SK-N-SH (cell line): Measurements from ENCODE around the gene PERCC1. TPM values are rescaled to one million over a fixed set of nuclear protein-coding genes. Genes with fewer than 3 reads are reported as not detected.

Experiments used
- CTCF ChIA-PET: fragments of 300-600, 350-600 bp; formaldehyde crosslinking; extraction: SDS; loops from one replicate; lab custom pipeline; 2021; lab: Yijun Ruan, JAX
- POLR2A ChIA-PET: fragments of 350-600 bp; sonication (Branson Sonifier 250); formaldehyde crosslinking; extraction: SDS; loops from one replicate; lab custom pipeline; 2020; ENCODE audit warnings: antibody characterized with exemption, inconsistent platforms; lab: Yijun Ruan, JAX
- DNase-seq: peaks from one replicate; pipeline ENCODE4 v3.0.0; 2012
- H2AFZ ChIP-seq: fragments of 200-600 bp; sonication (generic); 2 replicates; pipeline ENCODE4 v1.8.1; 2016; ENCODE audit warnings: antibody characterized with exemption, mild to moderate bottlenecking, low read depth
- H3F3A ChIP-seq: fragments of 200-600 bp; sonication (generic); replicated peaks from 2 replicates; pipeline ENCODE3; 2016; ENCODE audit warnings: antibody characterized with exemption, mild to moderate bottlenecking; ENCODE audit not compliant: insufficient read depth
- H3K27ac ChIP-seq, 2 experiments: fragments of 200-500 bp in 1 of 2; fragments of 200-600 bp in 1 of 2; sonication (Bioruptor generic) in 1 of 2; sonication (generic), shearing (Covaris generic) in 1 of 2; 2 replicates each; pipeline versions ENCODE4 v1.5.1 to v1.6.1; 2014 to 2016; ENCODE audit warnings: low read depth in 2 of 2, inconsistent platforms in 1 of 2, low read length in 1 of 2, mild to moderate bottlenecking in 1 of 2, mixed read lengths in 1 of 2
- H3K27me3 ChIP-seq: fragments of 200-600 bp; sonication (generic), shearing (Covaris generic); 2 replicates; pipeline ENCODE4 v1.6.1; 2016; ENCODE audit warnings: mixed run types; ENCODE audit not compliant: insufficient read depth
- H3K36me3 ChIP-seq, 2 experiments: fragments of 200-500 bp in 1 of 2; fragments of 200-600 bp in 1 of 2; sonication (Bioruptor generic) in 1 of 2; sonication (generic) in 1 of 2; replicated peaks in 1 of 2; 2 replicates each; pipeline versions ENCODE3 to v1.5.1; 2014 to 2016; ENCODE audit warnings: low read length in 1 of 2, mild to moderate bottlenecking in 1 of 2; ENCODE audit not compliant: insufficient read depth in 2 of 2, control insufficient read depth in 1 of 2
- H3K4me1 ChIP-seq, 2 experiments: fragments of 200-500 bp in 1 of 2; fragments of 200-600 bp in 1 of 2; sonication (Bioruptor generic) in 1 of 2; sonication (generic), shearing (Covaris generic) in 1 of 2; 2 replicates each; pipeline versions ENCODE4 v1.5.1 to v1.6.1; 2014 to 2016; ENCODE audit warnings: low read depth in 1 of 2, low read length in 1 of 2, mixed run types in 1 of 2; ENCODE audit not compliant: insufficient read depth in 2 of 2, control insufficient read depth in 1 of 2
- H3K4me2 ChIP-seq: fragments of 200-600 bp; sonication (generic), shearing (Covaris generic); 2 replicates; pipeline ENCODE4 v1.6.1; 2017; ENCODE audit warnings: mixed run types
- H3K4me3 ChIP-seq, 2 experiments: fragments of 200-500 bp in 1 of 2; fragments of 200-600 bp in 1 of 2; sonication (Bioruptor generic) in 1 of 2; sonication (generic), shearing (Covaris generic) in 1 of 2; 2 replicates each; pipeline versions ENCODE4 v1.5.1 to v1.8.1; 2014 to 2016; ENCODE audit warnings: low read depth in 2 of 2, inconsistent platforms in 1 of 2, low read length in 1 of 2, mild to moderate bottlenecking in 1 of 2, mixed read lengths in 1 of 2, moderate library complexity in 1 of 2
- H3K79me2 ChIP-seq: fragments of 200-600 bp; sonication (generic); 2 replicates; pipeline ENCODE4 v1.8.1; 2017; ENCODE audit warnings: mild to moderate bottlenecking; ENCODE audit not compliant: insufficient read depth
- H3K9ac ChIP-seq: fragments of 200-600 bp; sonication (generic); 2 replicates; pipeline ENCODE4 v1.6.1; 2017; ENCODE audit warnings: mixed run types
- H3K9me2 ChIP-seq: fragments of 200-600 bp; sonication (generic); 2 replicates; pipeline ENCODE4 v1.6.1; 2017; ENCODE audit warnings: mixed run types
- H3K9me3 ChIP-seq: fragments of 200-600 bp; sonication (generic); 2 replicates; pipeline ENCODE4 v1.6.1; 2017; ENCODE audit warnings: mixed run types, mild to moderate bottlenecking, moderate library complexity
- H4K20me1 ChIP-seq: fragments of 200-600 bp; sonication (generic); 2 replicates; pipeline ENCODE4 v1.6.1; 2017; ENCODE audit warnings: mild to moderate bottlenecking, mixed run types; ENCODE audit not compliant: insufficient read depth
- EP300 ChIP-seq, 2 experiments: IDR thresholded peaks; 2 replicates each; pipeline versions ENCODE4 v1.4.0 to v1.6.1; 2012; ENCODE audit warnings: borderline replicate concordance in 1 of 2, low read depth in 1 of 2, low read length in 1 of 2
- EZH2phosphoT487 ChIP-seq: fragments of 200-600 bp; sonication (generic); IDR thresholded peaks from 2 replicates; pipeline ENCODE4 v1.6.1; 2017; ENCODE audit warnings: low read depth, mixed run types, mild to moderate bottlenecking, antibody characterized with exemption, moderate library complexity, borderline replicate concordance
- FOSL2 ChIP-seq: IDR thresholded peaks from 2 replicates; pipeline ENCODE4 v1.4.0; 2012; ENCODE audit warnings: low read depth, mild to moderate bottlenecking, moderate library complexity, borderline replicate concordance
- GATA2 ChIP-seq: sonication (generic); formaldehyde crosslinking; IDR thresholded peaks from 2 replicates; pipeline ENCODE4 v1.5.0; 2020; ENCODE audit warnings: mild to moderate bottlenecking, missing genetic modification reagents
- MEF2A ChIP-seq: IDR thresholded peaks from 2 replicates; pipeline ENCODE4 v1.4.0; 2012; ENCODE audit warnings: low read depth, borderline replicate concordance
- MXI1 ChIP-seq: IDR thresholded peaks from 2 replicates; pipeline ENCODE4 v1.6.1; 2012; ENCODE audit warnings: mild to moderate bottlenecking, low read depth, low read length, improper control_type of control experiment
- NFIC ChIP-seq: IDR thresholded peaks from 2 replicates; pipeline ENCODE4 v1.4.0; 2012; ENCODE audit warnings: borderline replicate concordance
- NRF1 ChIP-seq: IDR thresholded peaks from 2 replicates; pipeline ENCODE4 v1.6.1; 2012; ENCODE audit warnings: low read depth, mild to moderate bottlenecking, low read length
- POLR2AphosphoS5 ChIP-seq: IDR thresholded peaks from 2 replicates; pipeline ENCODE4 v1.6.1; 2012; ENCODE audit warnings: low read depth, low read length
- RAD21 ChIP-seq: IDR thresholded peaks from 2 replicates; pipeline ENCODE4 v1.6.1; 2012; ENCODE audit warnings: mild to moderate bottlenecking, low read length
- RCOR1 ChIP-seq: fragments of 150-350 bp; IDR thresholded peaks from 2 replicates; pipeline ENCODE4 v1.6.1; 2017; ENCODE audit warnings: antibody characterized with exemption, low read length
- RXRA ChIP-seq: IDR thresholded peaks from 2 replicates; pipeline ENCODE4 v1.4.0; 2012; ENCODE audit warnings: low read depth, mild to moderate bottlenecking, borderline replicate concordance
- SIN3A ChIP-seq: IDR thresholded peaks from 2 replicates; pipeline ENCODE4 v1.6.1; 2012; ENCODE audit warnings: low read depth, mild to moderate bottlenecking, low read length, moderate library complexity, borderline replicate concordance
- SMC3 ChIP-seq: IDR thresholded peaks from 2 replicates; pipeline ENCODE4 v1.6.1; 2012; ENCODE audit warnings: low read depth, low read length, improper control_type of control experiment
- TAF1 ChIP-seq: IDR thresholded peaks from 2 replicates; pipeline ENCODE4 v1.6.1; 2012; ENCODE audit warnings: low read depth, mild to moderate bottlenecking, low read length, moderate library complexity, borderline replicate concordance
- TCF12 ChIP-seq: IDR thresholded peaks from 2 replicates; pipeline ENCODE4 v1.4.0; 2012
- YY1 ChIP-seq: IDR thresholded peaks from 2 replicates; pipeline ENCODE4 v1.4.0; 2012; ENCODE audit warnings: low read depth, mild to moderate bottlenecking
- WGBS: methylation state at CpG from one replicate; pipeline ENCODE4 v1.1.6; 2017; ENCODE audit warnings: low lambda C conversion rate; 5-methylcytosine and 5-hydroxymethylcytosine counted together
- polyA plus RNA-seq, 3 experiments: library from polyadenylated mRNA; depleted of rRNA; stranded (reverse); fragments of >200 nt; gene quantifications; 2 replicates each; pipeline ENCODE4 v1.2.3, GENCODE V29; 2012
- TF ChIP-seq, protein P1 (sequence below): fragments of 150-350 bp; IDR thresholded peaks from 2 replicates; pipeline ENCODE4 v1.6.1; 2016; ENCODE audit warnings: mild to moderate bottlenecking, low read depth, low read length
- TF ChIP-seq, protein P2 (sequence below): IDR thresholded peaks from 2 replicates; pipeline ENCODE4 v1.6.1; 2012; ENCODE audit warnings: mild to moderate bottlenecking, low read depth, low read length, moderate library complexity
- TF ChIP-seq, protein P3 (sequence below): fragments of 150-350 bp; IDR thresholded peaks from 2 replicates; pipeline ENCODE4 v1.6.1; 2017; ENCODE audit warnings: antibody characterized with exemption, low read length, low read depth, borderline replicate concordance

Gene PERCC1
- polyA plus RNA-seq, 1 of the 3 experiments (the other 2 are of a cell fraction): not detected

DNA sequence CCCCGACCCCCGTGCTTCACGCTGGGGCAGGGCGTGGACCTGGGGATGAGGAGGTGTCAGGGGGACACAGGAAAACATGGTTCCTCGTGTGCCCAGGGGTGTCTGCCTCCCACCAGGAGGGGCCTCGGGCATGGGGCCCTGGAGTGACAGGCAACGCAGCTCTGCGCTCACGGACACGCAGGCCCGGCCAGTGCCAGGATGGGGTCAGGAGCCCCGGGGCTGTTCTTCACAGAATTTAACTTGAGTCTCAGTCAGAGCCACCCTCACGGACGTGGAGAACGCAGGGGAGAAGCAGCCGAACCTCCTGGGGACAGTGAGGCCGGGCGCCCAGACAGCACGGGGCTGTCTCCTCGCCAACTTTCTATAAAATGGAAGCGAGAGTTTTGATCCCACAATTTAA, 33.1 kb upstream of the PERCC1 start (continued):
- TF ChIP-seq, protein P1, sequence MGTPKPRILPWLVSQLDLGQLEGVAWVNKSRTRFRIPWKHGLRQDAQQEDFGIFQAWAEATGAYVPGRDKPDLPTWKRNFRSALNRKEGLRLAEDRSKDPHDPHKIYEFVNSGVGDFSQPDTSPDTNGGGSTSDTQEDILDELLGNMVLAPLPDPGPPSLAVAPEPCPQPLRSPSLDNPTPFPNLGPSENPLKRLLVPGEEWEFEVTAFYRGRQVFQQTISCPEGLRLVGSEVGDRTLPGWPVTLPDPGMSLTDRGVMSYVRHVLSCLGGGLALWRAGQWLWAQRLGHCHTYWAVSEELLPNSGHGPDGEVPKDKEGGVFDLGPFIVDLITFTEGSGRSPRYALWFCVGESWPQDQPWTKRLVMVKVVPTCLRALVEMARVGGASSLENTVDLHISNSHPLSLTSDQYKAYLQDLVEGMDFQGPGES: no peak
- TF ChIP-seq, protein P2, sequence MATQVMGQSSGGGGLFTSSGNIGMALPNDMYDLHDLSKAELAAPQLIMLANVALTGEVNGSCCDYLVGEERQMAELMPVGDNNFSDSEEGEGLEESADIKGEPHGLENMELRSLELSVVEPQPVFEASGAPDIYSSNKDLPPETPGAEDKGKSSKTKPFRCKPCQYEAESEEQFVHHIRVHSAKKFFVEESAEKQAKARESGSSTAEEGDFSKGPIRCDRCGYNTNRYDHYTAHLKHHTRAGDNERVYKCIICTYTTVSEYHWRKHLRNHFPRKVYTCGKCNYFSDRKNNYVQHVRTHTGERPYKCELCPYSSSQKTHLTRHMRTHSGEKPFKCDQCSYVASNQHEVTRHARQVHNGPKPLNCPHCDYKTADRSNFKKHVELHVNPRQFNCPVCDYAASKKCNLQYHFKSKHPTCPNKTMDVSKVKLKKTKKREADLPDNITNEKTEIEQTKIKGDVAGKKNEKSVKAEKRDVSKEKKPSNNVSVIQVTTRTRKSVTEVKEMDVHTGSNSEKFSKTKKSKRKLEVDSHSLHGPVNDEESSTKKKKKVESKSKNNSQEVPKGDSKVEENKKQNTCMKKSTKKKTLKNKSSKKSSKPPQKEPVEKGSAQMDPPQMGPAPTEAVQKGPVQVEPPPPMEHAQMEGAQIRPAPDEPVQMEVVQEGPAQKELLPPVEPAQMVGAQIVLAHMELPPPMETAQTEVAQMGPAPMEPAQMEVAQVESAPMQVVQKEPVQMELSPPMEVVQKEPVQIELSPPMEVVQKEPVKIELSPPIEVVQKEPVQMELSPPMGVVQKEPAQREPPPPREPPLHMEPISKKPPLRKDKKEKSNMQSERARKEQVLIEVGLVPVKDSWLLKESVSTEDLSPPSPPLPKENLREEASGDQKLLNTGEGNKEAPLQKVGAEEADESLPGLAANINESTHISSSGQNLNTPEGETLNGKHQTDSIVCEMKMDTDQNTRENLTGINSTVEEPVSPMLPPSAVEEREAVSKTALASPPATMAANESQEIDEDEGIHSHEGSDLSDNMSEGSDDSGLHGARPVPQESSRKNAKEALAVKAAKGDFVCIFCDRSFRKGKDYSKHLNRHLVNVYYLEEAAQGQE: no peak

DNA sequence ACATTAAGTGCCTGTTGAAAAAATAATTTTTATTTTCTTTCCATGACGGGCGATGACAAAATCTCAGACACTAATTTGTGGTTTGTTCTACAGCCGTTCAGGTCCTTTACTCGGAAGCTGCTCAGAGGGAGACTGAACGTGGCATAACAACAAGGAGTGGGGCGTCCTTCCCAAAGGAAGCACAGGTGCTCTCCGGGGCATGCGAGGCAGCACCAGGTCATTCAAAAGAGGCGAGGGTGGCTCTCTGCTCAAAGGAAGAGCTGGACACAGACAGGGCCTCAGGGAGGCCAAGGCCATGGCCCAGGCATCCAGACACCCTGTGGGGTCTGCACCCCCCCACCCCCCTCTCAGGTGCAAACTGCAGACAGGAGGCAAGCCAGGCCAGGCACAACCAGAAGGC, 32.5 kb upstream of the PERCC1 start:
- H2AFZ ChIP-seq: no peak overlapping the region
- no peak overlapping the region for H3K9ac ChIP-seq
- H3K4me3 ChIP-seq: no peak overlapping the region
- no peaks in the 10 kb centered on the region for H3K9me2 ChIP-seq
- no peaks in the 10 kb centered on the region for H3K79me2 ChIP-seq
- H4K20me1 ChIP-seq: no peaks in the 10 kb centered on the region
- no peak overlapping the region for H3K27ac ChIP-seq
- WGBS: 95% methylated on average over 9 of the region's 9 CpGs
- ChIA-PET POLR2A (no interaction called here), CTCF (no interaction called here)
- DNase-seq: peak; percentile 20
- no peaks in the 10 kb centered on the region for H3K4me1 ChIP-seq
- H3K9me3 ChIP-seq: no peaks in the 10 kb centered on the region
- H3K4me2 ChIP-seq: no peak overlapping the region
- H3K27me3 ChIP-seq: no peaks in the 10 kb centered on the region
- no peak for TF ChIP-seq RAD21
- TF ChIP-seq TCF12: no peak
- TF ChIP-seq MEF2A: no peak
- no peak for TF ChIP-seq NRF1
- TF ChIP-seq RCOR1: no peak
- no peak for TF ChIP-seq FOSL2
- TF ChIP-seq GATA2 (CRISPR knock-in tag): no peak
- TF ChIP-seq YY1: no peak
- no peak for TF ChIP-seq SMC3
- TF ChIP-seq POLR2AphosphoS5: no peak
- TF ChIP-seq RXRA: no peak
- TF ChIP-seq SIN3A: no peak
- no peak for TF ChIP-seq MXI1
- TF ChIP-seq, protein P3, sequence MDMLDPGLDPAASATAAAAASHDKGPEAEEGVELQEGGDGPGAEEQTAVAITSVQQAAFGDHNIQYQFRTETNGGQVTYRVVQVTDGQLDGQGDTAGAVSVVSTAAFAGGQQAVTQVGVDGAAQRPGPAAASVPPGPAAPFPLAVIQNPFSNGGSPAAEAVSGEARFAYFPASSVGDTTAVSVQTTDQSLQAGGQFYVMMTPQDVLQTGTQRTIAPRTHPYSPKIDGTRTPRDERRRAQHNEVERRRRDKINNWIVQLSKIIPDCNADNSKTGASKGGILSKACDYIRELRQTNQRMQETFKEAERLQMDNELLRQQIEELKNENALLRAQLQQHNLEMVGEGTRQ: no peak
- no peak for TF ChIP-seq EP300 (IDR thresholded peaks at IDR 0.05; ENCODE audit: borderline replicate concordance in 1 of 2, low read depth in 1 of 2, low read length in 1 of 2)
- no peak for TF ChIP-seq NFIC
- TF ChIP-seq, protein P1: no peak
- TF ChIP-seq EZH2phosphoT487: no peak
- TF ChIP-seq, protein P2: no peak
- no peak for TF ChIP-seq TAF1
- H3F3A ChIP-seq: no peaks in the 10 kb centered on the region
- H3K36me3 ChIP-seq: peaks cover 0 to 10% of the 10 kb centered on the region in 2 experiments
